Measurements from ENCODE around the gene SHISA4. TPM values are rescaled to one million over a fixed set of nuclear protein-coding genes. Genes with fewer than 3 reads are reported as not detected.
A peak's percentile ranks its signal among the peaks of the same experiment; 100 is the strongest.
"Not testable (repeated sequence)": the region's sequence is repeated elsewhere in the genome, so short reads cannot be mapped to it uniquely, and the experiment has no call there.

Gene SHISA4
- polyA plus RNA-seq, 4 donors, result 0.45 to 7.9 (median 4.2) TPM

DNA sequence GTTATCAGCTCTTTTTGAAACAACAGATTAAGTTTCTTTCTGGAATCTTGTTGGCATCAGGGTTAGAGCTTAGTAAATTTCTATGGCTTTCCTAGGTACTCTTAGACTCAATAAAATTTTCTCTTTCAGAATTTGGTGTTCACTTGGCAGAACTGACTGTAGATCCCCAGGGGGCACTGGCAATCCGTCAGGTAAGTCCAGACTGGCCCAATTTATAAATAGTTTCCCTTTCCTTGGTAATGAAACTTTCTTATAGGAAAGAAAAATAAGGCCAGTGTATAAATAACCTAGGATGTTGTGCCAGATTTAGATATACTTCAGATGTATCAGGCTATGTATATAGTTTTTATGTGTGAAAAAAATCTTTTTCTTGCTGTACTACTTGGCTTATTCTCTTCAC, 41.5 kb upstream of the SHISA4 start:
- no peaks in the 10 kb centered on the region for H3K9me3 ChIP-seq (ENCODE audit: control insufficient read depth in 2 of 2, insufficient read depth in 1 of 2, low read depth in 1 of 2, low read length in 1 of 2)
- no peak for FAIRE-seq
- no peaks in the 10 kb centered on the region for H3K4me1 ChIP-seq (ENCODE audit: control insufficient read depth in 3 of 3, insufficient read depth in 2 of 3, low read depth in 1 of 3, low read length in 2 of 3)
- no peak for DNase-seq
- no peak overlapping the region for H3K27ac ChIP-seq (ENCODE audit: low read depth in 1 of 3, low read length in 2 of 3)
- H3K36me3 ChIP-seq (ENCODE audit: control insufficient read depth in 3 of 3, insufficient read depth in 2 of 3, low read depth in 1 of 3, low read length in 3 of 3), result peaks cover 4 to 10% (median 7%) of the 10 kb centered on the region in 3 donors
- no peaks in the 10 kb centered on the region for H3K27me3 ChIP-seq (ENCODE audit: control insufficient read depth in 3 of 3, insufficient read depth in 3 of 3, low read length in 3 of 3)
- WGBS, 3 donors, result 81 to 93% (median 90%) methylated on average over 1 of the region's 1 CpG
- no peak overlapping the region for H3K4me3 ChIP-seq (ENCODE audit: low read depth in 1 of 3, low read length in 3 of 3)

DNA sequence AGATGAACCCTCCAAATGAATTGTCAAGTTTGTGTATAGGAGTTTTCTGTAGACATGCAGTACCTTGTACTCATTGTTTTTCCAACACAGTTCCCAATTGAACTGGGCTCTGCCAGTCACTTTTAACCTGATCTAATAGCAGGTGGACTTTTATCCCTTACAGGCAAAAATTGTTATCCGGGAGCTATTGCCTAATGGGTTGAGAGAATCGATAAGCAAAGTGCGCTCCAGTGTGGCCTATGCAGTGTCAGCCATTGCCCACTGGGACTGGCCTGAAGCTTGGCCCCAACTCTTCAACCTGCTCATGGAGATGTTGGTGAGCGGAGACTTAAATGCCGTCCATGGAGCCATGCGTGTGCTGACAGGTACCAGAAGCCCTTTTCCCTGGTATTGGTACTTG, 40.5 kb upstream of the SHISA4 start:
- Histone ChIP-seq H3K27me3 (ENCODE audit: control insufficient read depth in 3 of 3, insufficient read depth in 3 of 3, low read length in 3 of 3) (no peaks in the 10 kb centered on the region), H3K9me3 (ENCODE audit: control insufficient read depth in 2 of 2, insufficient read depth in 1 of 2, low read depth in 1 of 2, low read length in 1 of 2) (no peaks in the 10 kb centered on the region), H3K36me3 (ENCODE audit: control insufficient read depth in 3 of 3, insufficient read depth in 2 of 3, low read depth in 1 of 3, low read length in 3 of 3) (peaks cover 4 to 12% (median 11%) of the 10 kb centered on the region in 3 donors), H3K4me3 (ENCODE audit: low read depth in 1 of 3, low read length in 3 of 3) (no peak overlapping the region), H3K27ac (ENCODE audit: low read depth in 1 of 3, low read length in 2 of 3) (no peak overlapping the region), H3K4me1 (ENCODE audit: control insufficient read depth in 3 of 3, insufficient read depth in 2 of 3, low read depth in 1 of 3, low read length in 2 of 3) (no peaks in the 10 kb centered on the region)
- WGBS, 3 donors, result 85 to 94% (median 85%) methylated on average over 6 of the region's 6 CpGs
- FAIRE-seq, result no peak
- peak in 1 of 2 donors; percentile 13 for DNase-seq

DNA sequence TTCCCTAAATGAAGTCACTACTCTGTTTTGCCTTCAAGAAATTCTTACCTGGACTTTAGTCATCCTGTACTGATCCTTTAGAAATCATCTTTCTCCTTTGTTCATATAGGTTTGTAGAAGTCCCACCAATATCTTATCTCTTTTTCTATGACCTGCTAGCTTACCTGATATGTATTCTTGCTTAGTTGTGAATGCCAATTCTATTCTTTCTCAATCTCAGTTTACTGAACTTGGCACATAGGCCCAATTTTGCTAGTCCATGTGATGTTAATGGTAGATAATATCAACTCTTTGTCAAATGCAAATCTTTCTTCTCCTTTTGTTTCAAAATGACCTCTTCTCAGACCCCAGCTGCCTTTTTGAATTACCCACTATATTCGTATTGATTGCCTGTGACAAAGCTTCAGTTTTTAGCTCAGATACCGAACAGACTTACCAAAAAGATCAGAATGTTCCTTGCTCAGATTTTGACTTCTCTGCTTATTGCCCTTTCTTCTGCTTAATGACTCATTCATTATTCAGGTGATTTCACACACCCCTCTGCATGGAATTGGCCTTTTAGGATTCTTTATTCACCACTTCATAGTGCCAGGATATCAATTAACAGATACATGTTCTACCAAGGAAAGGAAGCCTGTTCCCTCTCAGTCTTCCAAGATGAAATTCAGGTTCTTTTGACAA, 39.2 kb upstream of the SHISA4 start:
- Histone ChIP-seq H3K9me3 (ENCODE audit: control insufficient read depth in 2 of 2, insufficient read depth in 1 of 2, low read depth in 1 of 2, low read length in 1 of 2) (no peaks in the 10 kb centered on the region), H3K36me3 (ENCODE audit: control insufficient read depth in 3 of 3, insufficient read depth in 2 of 3, low read depth in 1 of 3, low read length in 3 of 3) (peaks cover 7 to 20% (median 11%) of the 10 kb centered on the region in 3 donors), H3K4me1 (ENCODE audit: control insufficient read depth in 3 of 3, insufficient read depth in 2 of 3, low read depth in 1 of 3, low read length in 2 of 3) (no peaks in the 10 kb centered on the region), H3K27ac (ENCODE audit: low read depth in 1 of 3, low read length in 2 of 3) (no peak overlapping the region), H3K4me3 (ENCODE audit: low read depth in 1 of 3, low read length in 3 of 3) (no peak overlapping the region), H3K27me3 (ENCODE audit: control insufficient read depth in 3 of 3, insufficient read depth in 3 of 3, low read length in 3 of 3) (no peaks in the 10 kb centered on the region)
- FAIRE-seq (no peak), DNase-seq (no peak)
- WGBS, 3 donors, result 88 to 97% (median 94%) methylated on average over 2 of the region's 2 CpGs

- no peaks in the 10 kb centered on the region for H3K27me3 ChIP-seq (ENCODE audit: control insufficient read depth in 3 of 3, insufficient read depth in 3 of 3, low read length in 3 of 3)
- H3K27ac ChIP-seq (ENCODE audit: low read depth in 1 of 3, low read length in 2 of 3), result no peak overlapping the region
- no peaks in the 10 kb centered on the region for H3K4me1 ChIP-seq (ENCODE audit: control insufficient read depth in 3 of 3, insufficient read depth in 2 of 3, low read depth in 1 of 3, low read length in 2 of 3)
- WGBS, 3 donors, result 40 to 67% (median 62%) methylated on average over 1 of the region's 1 CpG
- peak in 1 of 2 donors; percentile 7 for DNase-seq
- H3K4me3 ChIP-seq (ENCODE audit: low read depth in 1 of 3, low read length in 3 of 3), result no peak overlapping the region
- peaks cover 10 to 20% (median 11%) of the 10 kb centered on the region in 3 donors for H3K36me3 ChIP-seq (ENCODE audit: control insufficient read depth in 3 of 3, insufficient read depth in 2 of 3, low read depth in 1 of 3, low read length in 3 of 3)
- FAIRE-seq, result no peak
- no peaks in the 10 kb centered on the region for H3K9me3 ChIP-seq (ENCODE audit: control insufficient read depth in 2 of 2, insufficient read depth in 1 of 2, low read depth in 1 of 2, low read length in 1 of 2)
Measured at GRCh38 chr1:201850053-201850397, 38.7 kb upstream of the SHISA4 start.

- 82 to 98% (median 91%) methylated on average over 1 of the region's 1 CpG for WGBS, 3 donors
- H3K4me1 ChIP-seq (ENCODE audit: control insufficient read depth in 3 of 3, insufficient read depth in 2 of 3, low read depth in 1 of 3, low read length in 2 of 3), result no peaks in the 10 kb centered on the region
- DNase-seq (no peak), FAIRE-seq (no peak)
- no peak overlapping the region for H3K4me3 ChIP-seq (ENCODE audit: low read depth in 1 of 3, low read length in 3 of 3)
- peaks cover 10 to 24% (median 17%) of the 10 kb centered on the region in 3 donors for H3K36me3 ChIP-seq (ENCODE audit: control insufficient read depth in 3 of 3, insufficient read depth in 2 of 3, low read depth in 1 of 3, low read length in 3 of 3)
- H3K9me3 ChIP-seq (ENCODE audit: control insufficient read depth in 2 of 2, insufficient read depth in 1 of 2, low read depth in 1 of 2, low read length in 1 of 2), result no peaks in the 10 kb centered on the region
- H3K27me3 ChIP-seq (ENCODE audit: control insufficient read depth in 3 of 3, insufficient read depth in 3 of 3, low read length in 3 of 3), result no peaks in the 10 kb centered on the region
- H3K27ac ChIP-seq (ENCODE audit: low read depth in 1 of 3, low read length in 2 of 3), result no peak overlapping the region
Measured at GRCh38 chr1:201851949-201852348, 36.7 kb upstream of the SHISA4 start.

DNA sequence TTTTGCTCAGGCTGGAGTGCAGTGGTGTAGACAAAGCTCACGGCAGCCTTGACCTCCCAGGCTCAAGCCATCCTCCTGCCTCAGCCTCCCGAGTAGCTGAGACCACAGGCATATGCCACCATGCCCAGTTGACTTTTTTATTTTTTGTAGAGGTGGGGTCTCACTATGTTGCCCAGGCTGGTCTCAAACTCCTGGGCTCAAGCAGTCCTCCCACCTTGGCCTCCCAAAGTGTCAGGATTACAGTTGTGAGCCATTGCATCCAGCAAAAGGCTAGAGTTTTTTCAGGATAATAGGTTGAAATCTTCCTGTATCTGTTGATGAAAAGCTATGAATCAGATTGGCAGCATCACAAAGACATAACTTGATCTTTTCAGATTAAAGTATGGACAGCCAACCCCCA, 32.0 kb upstream of the SHISA4 start:
- peaks cover 16 to 36% (median 17%) of the 10 kb centered on the region in 3 donors for H3K36me3 ChIP-seq (ENCODE audit: control insufficient read depth in 3 of 3, insufficient read depth in 2 of 3, low read depth in 1 of 3, low read length in 3 of 3)
- FAIRE-seq, result not testable (repeated sequence)

GRCh38 chr1:201859424-201859823, 29.3 kb upstream of the SHISA4 start:
- FAIRE-seq (no peak), DNase-seq (no peak)
- Histone ChIP-seq H3K4me1 (ENCODE audit: control insufficient read depth in 3 of 3, insufficient read depth in 2 of 3, low read depth in 1 of 3, low read length in 2 of 3) (no peaks in the 10 kb centered on the region), H3K27ac (ENCODE audit: low read depth in 1 of 3, low read length in 2 of 3) (no peak overlapping the region), H3K9me3 (ENCODE audit: control insufficient read depth in 2 of 2, insufficient read depth in 1 of 2, low read depth in 1 of 2, low read length in 1 of 2) (no peaks in the 10 kb centered on the region), H3K36me3 (ENCODE audit: control insufficient read depth in 3 of 3, insufficient read depth in 2 of 3, low read depth in 1 of 3, low read length in 3 of 3) (peaks cover 14 to 37% (median 16%) of the 10 kb centered on the region in 3 donors), H3K4me3 (ENCODE audit: low read depth in 1 of 3, low read length in 3 of 3) (no peak overlapping the region), H3K27me3 (ENCODE audit: control insufficient read depth in 3 of 3, insufficient read depth in 3 of 3, low read length in 3 of 3) (no peaks in the 10 kb centered on the region)
- WGBS, 3 donors, result 87 to 97% (median 89%) methylated on average over 5 of the region's 5 CpGs

More for the DNA sequence above, 32.0 kb upstream of the SHISA4 start:
- H3K4me1 ChIP-seq (ENCODE audit: control insufficient read depth in 3 of 3, insufficient read depth in 2 of 3, low read depth in 1 of 3, low read length in 2 of 3); H3K4me3 ChIP-seq (ENCODE audit: low read depth in 1 of 3, low read length in 3 of 3); H3K9me3 ChIP-seq (ENCODE audit: control insufficient read depth in 2 of 2, insufficient read depth in 1 of 2, low read depth in 1 of 2, low read length in 1 of 2); DNase-seq; H3K27ac ChIP-seq (ENCODE audit: low read depth in 1 of 3, low read length in 2 of 3); H3K27me3 ChIP-seq (ENCODE audit: control insufficient read depth in 3 of 3, insufficient read depth in 3 of 3, low read length in 3 of 3): not testable (repeated sequence)
- 99 to 100% (median 100%) methylated on average over 2 of the region's 2 CpGs for WGBS, 3 donors

DNA sequence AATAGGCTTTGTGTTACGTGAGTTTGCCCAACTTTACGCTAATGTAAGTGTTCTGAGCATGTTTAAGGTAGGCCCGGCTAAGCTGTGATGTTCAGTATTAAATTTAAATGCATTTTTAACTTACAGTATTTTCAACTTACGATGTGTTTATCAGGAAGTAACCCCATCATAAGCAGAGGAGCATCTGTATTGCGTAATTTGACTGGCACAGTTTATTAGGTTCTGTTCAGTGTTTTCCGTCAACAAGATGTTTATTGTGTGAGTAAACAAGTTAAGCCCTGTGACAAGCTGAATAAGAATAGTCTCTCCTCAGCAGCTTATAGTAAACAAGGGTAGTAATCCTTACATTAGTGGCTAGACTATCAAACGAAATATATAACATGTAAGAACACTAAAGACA, 27.2 kb upstream of the SHISA4 start:
- Histone ChIP-seq H3K27me3 (ENCODE audit: control insufficient read depth in 3 of 3, insufficient read depth in 3 of 3, low read length in 3 of 3) (no peaks in the 10 kb centered on the region), H3K36me3 (ENCODE audit: control insufficient read depth in 3 of 3, insufficient read depth in 2 of 3, low read depth in 1 of 3, low read length in 3 of 3) (peaks cover 11 to 39% (median 14%) of the 10 kb centered on the region in 3 donors), H3K4me3 (ENCODE audit: low read depth in 1 of 3, low read length in 3 of 3) (no peak overlapping the region), H3K4me1 (ENCODE audit: control insufficient read depth in 3 of 3, insufficient read depth in 2 of 3, low read depth in 1 of 3, low read length in 2 of 3) (no peaks in the 10 kb centered on the region), H3K9me3 (ENCODE audit: control insufficient read depth in 2 of 2, insufficient read depth in 1 of 2, low read depth in 1 of 2, low read length in 1 of 2) (no peaks in the 10 kb centered on the region), H3K27ac (ENCODE audit: low read depth in 1 of 3, low read length in 2 of 3) (no peak overlapping the region)
- no peak for DNase-seq
- WGBS, 3 donors, result 85 to 95% (median 93%) methylated on average over 7 of the region's 7 CpGs
- no peak for FAIRE-seq

DNA sequence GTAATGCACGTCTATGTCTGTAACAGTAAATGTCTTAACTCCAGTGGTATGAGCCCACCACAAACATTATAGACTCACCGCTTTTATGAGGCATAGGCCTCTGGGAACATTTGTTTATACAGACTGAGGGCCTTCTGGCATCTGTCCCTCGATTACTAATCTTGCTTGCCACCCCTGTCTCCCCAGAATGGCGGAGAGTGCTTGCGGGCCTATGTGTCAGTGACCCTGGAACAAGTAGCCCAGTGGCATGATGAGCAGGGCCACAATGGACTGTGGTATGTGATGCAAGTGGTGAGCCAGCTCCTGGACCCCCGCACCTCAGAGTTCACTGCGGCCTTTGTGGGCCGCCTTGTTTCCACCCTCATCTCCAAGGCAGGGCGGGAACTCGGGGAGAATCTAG, 18.3 kb upstream of the SHISA4 start:
- H3K4me1 ChIP-seq (ENCODE audit: control insufficient read depth in 3 of 3, insufficient read depth in 2 of 3, low read depth in 1 of 3, low read length in 2 of 3), result no peaks in the 10 kb centered on the region
- H3K27ac ChIP-seq (ENCODE audit: low read depth in 1 of 3, low read length in 2 of 3), result no peak overlapping the region
- H3K9me3 ChIP-seq (ENCODE audit: control insufficient read depth in 2 of 2, insufficient read depth in 1 of 2, low read depth in 1 of 2, low read length in 1 of 2), result no peaks in the 10 kb centered on the region
- no peaks in the 10 kb centered on the region for H3K27me3 ChIP-seq (ENCODE audit: control insufficient read depth in 3 of 3, insufficient read depth in 3 of 3, low read length in 3 of 3)
- WGBS, 3 donors, result 92 to 96% (median 95%) methylated on average over 10 of the region's 10 CpGs
- H3K4me3 ChIP-seq (ENCODE audit: low read depth in 1 of 3, low read length in 3 of 3), result no peak overlapping the region
- H3K36me3 ChIP-seq (ENCODE audit: control insufficient read depth in 3 of 3, insufficient read depth in 2 of 3, low read depth in 1 of 3, low read length in 3 of 3), result peaks cover 17 to 63% (median 33%) of the 10 kb centered on the region in 3 donors
- DNase-seq (no peak), FAIRE-seq (no peak)
